ENCODE data around the gene FOXP1.

The FOXP1 gene

GRCh38 chr3:71030748-71031147, 552.8 kb downstream of the FOXP1 start:
- no peak for DNase-seq
- Histone ChIP-seq H3K27ac (no peak overlapping the region), H3K36me3 (no peaks in the 10 kb centered on the region), H3K4me3 (ENCODE audit: low read depth, low read length) (no peak overlapping the region), H3K9me3 (ENCODE audit: severe bottlenecking) (no peaks in the 10 kb centered on the region), H3K27me3 (ENCODE audit: insufficient read depth, low read depth, severe bottlenecking) (no peaks in the 10 kb centered on the region)
- TF ChIP-seq CTCF (IDR thresholded peaks at IDR 0.05; ENCODE audit: low read depth, low read length), result no peak

GRCh38 chr3:71029770-71030169, 553.8 kb downstream of the FOXP1 start:
- H3K36me3 ChIP-seq, result no peaks in the 10 kb centered on the region

DNA sequence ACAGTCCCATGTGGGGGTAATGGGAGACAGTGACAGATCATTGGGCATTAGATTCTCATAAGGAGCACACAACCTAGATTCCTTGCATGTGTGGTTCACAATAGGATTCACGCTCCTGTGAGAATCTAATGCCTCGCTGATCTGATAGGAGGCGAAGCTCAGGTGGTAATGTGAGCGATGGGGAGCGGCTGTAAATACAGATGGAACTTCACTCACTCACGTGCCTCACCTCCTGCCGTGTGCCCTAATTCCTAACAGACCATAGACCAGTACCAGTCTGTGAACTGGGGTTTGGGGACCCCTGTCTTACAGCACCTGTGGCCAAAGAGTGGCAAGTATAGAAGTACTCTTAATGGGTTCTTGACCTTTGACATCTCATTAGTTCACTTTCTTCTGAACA, 554.7 kb downstream of the FOXP1 start:
- no peak for DNase-seq
- H3K9me3 ChIP-seq (ENCODE audit: severe bottlenecking), result no peaks in the 10 kb centered on the region
- H3K36me3 ChIP-seq, result no peaks in the 10 kb centered on the region
- no peak overlapping the region for H3K27ac ChIP-seq
- H3K27me3 ChIP-seq (ENCODE audit: insufficient read depth, low read depth, severe bottlenecking), result no peaks in the 10 kb centered on the region
- H3K4me3 ChIP-seq (ENCODE audit: low read depth, low read length), result no peak overlapping the region
- TF ChIP-seq CTCF (IDR thresholded peaks at IDR 0.05; ENCODE audit: low read depth, low read length), result no peak

More at GRCh38 chr3:71029770-71030169, 553.8 kb downstream of the FOXP1 start:
- Histone ChIP-seq H3K27ac (no peak overlapping the region), H3K27me3 (ENCODE audit: insufficient read depth, low read depth, severe bottlenecking) (no peaks in the 10 kb centered on the region), H3K4me3 (ENCODE audit: low read depth, low read length) (no peak overlapping the region), H3K9me3 (ENCODE audit: severe bottlenecking) (no peaks in the 10 kb centered on the region)
- DNase-seq, result no peak
- no peak for TF ChIP-seq CTCF (IDR thresholded peaks at IDR 0.05; ENCODE audit: low read depth, low read length)

DNA sequence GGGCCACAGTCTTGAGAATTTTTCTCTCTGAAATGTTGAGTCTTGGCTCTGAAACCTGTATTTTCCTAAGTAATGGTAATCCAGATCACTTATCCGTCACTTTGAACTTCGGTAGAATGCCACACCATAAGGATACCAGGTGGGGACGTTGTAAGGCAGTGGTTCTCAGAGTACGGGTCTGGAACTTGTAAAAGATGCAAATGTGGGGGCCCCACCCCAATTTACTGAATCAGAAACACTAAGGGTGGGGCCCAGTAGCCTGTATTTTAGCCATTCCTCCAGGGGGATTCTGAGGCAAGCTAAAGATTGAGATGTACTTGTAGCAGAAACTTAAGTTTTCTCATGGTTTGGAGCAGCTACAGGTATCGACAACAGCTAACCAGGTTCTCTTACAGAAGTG, 555.3 kb downstream of the FOXP1 start:
- no peaks in the 10 kb centered on the region for H3K36me3 ChIP-seq
- H3K27me3 ChIP-seq (ENCODE audit: insufficient read depth, low read depth, severe bottlenecking), result no peaks in the 10 kb centered on the region
- no peak overlapping the region for H3K27ac ChIP-seq
- no peak for DNase-seq
- no peak overlapping the region for H3K4me3 ChIP-seq (ENCODE audit: low read depth, low read length)
- no peaks in the 10 kb centered on the region for H3K9me3 ChIP-seq (ENCODE audit: severe bottlenecking)
- no peak for TF ChIP-seq CTCF (IDR thresholded peaks at IDR 0.05; ENCODE audit: low read depth, low read length)

DNA sequence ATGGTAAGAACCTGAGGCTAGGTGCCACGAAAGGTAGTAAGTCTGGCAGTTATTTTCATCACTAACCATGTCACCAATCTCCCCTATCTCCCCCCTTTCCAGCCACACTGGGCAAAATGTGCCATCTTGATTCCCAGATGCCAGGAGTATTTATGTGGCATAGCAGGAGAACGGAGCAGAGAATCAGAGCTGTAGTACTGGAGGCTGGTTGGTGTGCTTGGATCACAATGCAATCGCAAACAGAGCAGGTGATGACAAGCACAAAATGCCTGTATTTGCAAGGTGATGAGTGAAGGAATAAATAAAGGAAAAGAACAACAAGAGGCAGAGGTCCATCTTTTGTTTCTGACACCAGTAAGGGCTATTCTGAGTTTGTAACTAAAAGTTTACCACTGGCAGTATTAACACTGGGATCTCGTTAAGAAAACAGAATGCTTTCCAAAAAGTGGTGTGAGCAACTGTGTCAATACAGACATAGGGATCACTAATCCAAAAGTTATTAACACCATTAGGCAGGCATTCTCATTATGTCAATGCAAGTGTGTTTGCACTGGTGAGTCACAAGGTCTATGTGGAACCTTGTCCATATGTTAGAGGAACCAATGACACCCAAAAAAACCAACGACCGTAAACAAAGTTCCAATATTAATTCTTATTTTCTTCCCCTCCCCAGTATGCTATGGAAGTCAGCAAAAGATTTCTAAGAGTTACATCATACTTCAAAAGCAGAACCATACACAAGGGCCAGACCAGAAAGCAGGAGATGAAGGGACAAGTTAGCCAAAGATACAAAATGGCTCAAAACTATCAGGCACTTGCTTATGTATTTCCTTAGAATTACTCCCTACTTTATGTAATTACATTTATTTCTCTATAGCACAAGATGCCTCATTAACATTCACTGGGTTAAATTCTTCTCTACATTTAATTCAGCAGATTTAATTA, 556.6 kb downstream of the FOXP1 start:
- Histone ChIP-seq H3K27ac (no peak overlapping the region), H3K4me3 (ENCODE audit: low read depth, low read length) (no peak overlapping the region), H3K36me3 (no peaks in the 10 kb centered on the region), H3K9me3 (ENCODE audit: severe bottlenecking) (no peaks in the 10 kb centered on the region), H3K27me3 (ENCODE audit: insufficient read depth, low read depth, severe bottlenecking) (no peaks in the 10 kb centered on the region)
- DNase-seq, result no peak
- TF ChIP-seq CTCF (IDR thresholded peaks at IDR 0.05; ENCODE audit: low read depth, low read length), result no peak

All from WERI-Rb-1 (cell line).